Upper lobe of left lung (tissue), 4 donors: ENCODE measurements around the gene LRRK1.

Experiments
- CTCF ChIP-seq, 6 experiments: fragments of 450-650 bp in 4 of 6; fragments of 200-600 bp in 2 of 6; sonication (generic) in 2 of 6; IDR thresholded peaks; one replicate each; pipeline ENCODE4 v1.5.1; 2016 to 2019; ENCODE audit warnings: antibody characterized with exemption in 6 of 6
- EP300 ChIP-seq, 4 donors: sonication (generic); formaldehyde crosslinking; IDR thresholded peaks; one replicate each; pipeline ENCODE4 v1.5.1; 2017; ENCODE audit warnings: antibody characterized with exemption in 4 of 4, control low read depth in 2 of 4
- POLR2A ChIP-seq, 4 donors: fragments of 450-650 bp; IDR thresholded peaks; one replicate each; pipeline ENCODE4 v1.5.1; 2016 to 2017; ENCODE audit warnings: antibody characterized with exemption in 4 of 4, mild to moderate bottlenecking in 2 of 4
- POLR2AphosphoS5 ChIP-seq, 2 donors: sonication (generic); formaldehyde crosslinking; IDR thresholded peaks; one replicate each; pipeline ENCODE4 v1.5.1; 2017; ENCODE audit warnings: antibody characterized with exemption in 2 of 2

GRCh38 chr15:100958326-100959065 lies 39.3 kb downstream of the LRRK1 start:
- no peak for TF ChIP-seq EP300 (IDR thresholded peaks at IDR 0.05)
- TF ChIP-seq POLR2A (IDR thresholded peaks at IDR 0.05): no peak
- no peak for TF ChIP-seq CTCF (IDR thresholded peaks at IDR 0.05)
- TF ChIP-seq POLR2AphosphoS5 (IDR thresholded peaks at IDR 0.05): no peak
